SK-N-SH treated with all-trans-retinoic acid at 6 μM for 48 hours (cell line): Measurements from ENCODE around the gene EIF4G2.

Experiments
- ARNTL ChIP-seq: fragments of 450-650 bp; formaldehyde crosslinking; IDR thresholded peaks from 2 replicates; pipeline ENCODE4 v1.5.0; 2020; ENCODE audit warnings: low read depth, mild to moderate bottlenecking, moderate library complexity, borderline replicate concordance
- BACH2 ChIP-seq: fragments of 250-450 bp; sonication (Bioruptor Pico); IDR thresholded peaks from 2 replicates; pipeline ENCODE4 v1.9.0; 2021; ENCODE audit warnings: mild to moderate bottlenecking, borderline replicate concordance
- CSRNP3 ChIP-seq: fragments of 250-450 bp; sonication (Bioruptor Pico); IDR thresholded peaks from 2 replicates; pipeline ENCODE4 v1.5.1; 2021; ENCODE audit warnings: mild to moderate bottlenecking, moderate library complexity
- OSR1 ChIP-seq: fragments of 250-450 bp; sonication (Bioruptor Pico); IDR thresholded peaks from 2 replicates; pipeline ENCODE4 v1.8.0; 2022; ENCODE audit warnings: moderate library complexity, mild to moderate bottlenecking, inconsistent platforms
- PATZ1 ChIP-seq: fragments of 250-450 bp; sonication (Bioruptor Pico); IDR thresholded peaks from 2 replicates; pipeline ENCODE4 v1.8.0; 2020; ENCODE audit warnings: mild to moderate bottlenecking, moderate library complexity, borderline replicate concordance
- POU6F1 ChIP-seq: fragments of 250-450 bp; sonication (Bioruptor Pico); IDR thresholded peaks from 2 replicates; pipeline ENCODE4 v1.8.0; 2021; ENCODE audit warnings: low read depth, mild to moderate bottlenecking, moderate library complexity, borderline replicate concordance
- PPARA ChIP-seq: fragments of 250-450 bp; sonication (Bioruptor Pico); IDR thresholded peaks from 2 replicates; pipeline ENCODE4 v1.5.0; 2020; ENCODE audit warnings: mild to moderate bottlenecking, borderline replicate concordance
- RARB ChIP-seq: fragments of 250-450 bp; sonication (Bioruptor Pico); IDR thresholded peaks from 2 replicates; pipeline ENCODE4 v1.8.0; 2021; ENCODE audit warnings: mild to moderate bottlenecking, moderate library complexity
- TCF4 ChIP-seq: fragments of 250-450 bp; sonication (Bioruptor Pico); IDR thresholded peaks from 2 replicates; pipeline ENCODE4 v1.8.0; 2021; ENCODE audit warnings: mild to moderate bottlenecking, moderate library complexity, borderline replicate concordance
- ZFP3 ChIP-seq: fragments of 250-450 bp; sonication (Bioruptor Pico); IDR thresholded peaks from 2 replicates; pipeline ENCODE4 v1.5.0; 2020; ENCODE audit warnings: mild to moderate bottlenecking, moderate library complexity
- ZNF70 ChIP-seq: fragments of 450-650 bp; formaldehyde crosslinking; IDR thresholded peaks from 2 replicates; pipeline ENCODE4 v1.5.0; 2020; ENCODE audit warnings: mild to moderate bottlenecking, moderate library complexity

GRCh38 chr11:10763766-10764165 lies 45.0 kb downstream of the EIF4G2 start:
- no peak for TF ChIP-seq PPARA
- no peak for TF ChIP-seq PATZ1 (CRISPR knock-in tag)
- no peak for TF ChIP-seq OSR1
- no peak for TF ChIP-seq POU6F1
- TF ChIP-seq ZFP3, result no peak
- TF ChIP-seq ARNTL (CRISPR knock-in tag), result no peak
- TF ChIP-seq BACH2 (CRISPR knock-in tag), result no peak
- TF ChIP-seq CSRNP3 (CRISPR knock-in tag), result no peak
- no peak for TF ChIP-seq RARB
- no peak for TF ChIP-seq TCF4 (CRISPR knock-in tag)
- TF ChIP-seq ZNF70 (CRISPR knock-in tag), result no peak
